Muscle of back (tissue), 11 donors: Measurements from ENCODE around the gene CALCOCO1. TPM values are rescaled to one million over a fixed set of nuclear protein-coding genes. Genes with fewer than 3 reads are reported as not detected.
A peak's percentile ranks its signal among the peaks of the same experiment; 100 is the strongest.

Source experiments
- DNase-seq, 3 donors: peaks; one replicate each; pipeline versions ENCODE4 v3.0.0 to v3.0.0-alpha.2; 2013
- polyA plus RNA-seq, 10 donors: library from polyadenylated mRNA; unstranded; fragments of 120-200 nt; gene quantifications; one replicate each; pipeline ENCODE4 v1.2.1, GENCODE V29; 2013; ENCODE audit not compliant: insufficient read length in 10 of 10

CALCOCO1 gene
- polyA plus RNA-seq, 10 donors = 63.6 to 99.1 (median 79.6) TPM

GRCh38 chr12:53752621-53753020 is 25.4 kb upstream of the CALCOCO1 start:
- no peak for DNase-seq

DNA sequence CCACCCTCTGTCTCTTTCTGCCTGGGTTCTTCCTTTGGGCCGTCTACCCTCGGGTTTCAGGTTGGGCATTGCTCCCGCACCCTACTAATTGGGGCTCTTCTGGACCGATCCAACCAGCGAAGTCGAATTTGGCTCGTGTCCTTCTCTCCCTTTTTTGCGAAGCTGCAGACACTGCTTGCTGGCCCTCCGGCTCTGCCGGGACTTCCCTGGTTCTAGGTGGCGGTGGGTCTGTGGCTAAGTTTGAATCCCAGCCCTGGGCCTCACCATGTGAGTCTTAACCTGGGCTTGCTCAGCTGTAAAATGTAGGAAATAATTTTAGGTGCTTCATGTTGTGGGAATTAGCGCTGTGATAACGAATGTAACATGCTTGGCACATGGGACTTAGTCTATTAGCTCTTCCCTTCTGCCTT is 24.9 kb upstream of the CALCOCO1 start:
- DNase-seq = no peak

DNA sequence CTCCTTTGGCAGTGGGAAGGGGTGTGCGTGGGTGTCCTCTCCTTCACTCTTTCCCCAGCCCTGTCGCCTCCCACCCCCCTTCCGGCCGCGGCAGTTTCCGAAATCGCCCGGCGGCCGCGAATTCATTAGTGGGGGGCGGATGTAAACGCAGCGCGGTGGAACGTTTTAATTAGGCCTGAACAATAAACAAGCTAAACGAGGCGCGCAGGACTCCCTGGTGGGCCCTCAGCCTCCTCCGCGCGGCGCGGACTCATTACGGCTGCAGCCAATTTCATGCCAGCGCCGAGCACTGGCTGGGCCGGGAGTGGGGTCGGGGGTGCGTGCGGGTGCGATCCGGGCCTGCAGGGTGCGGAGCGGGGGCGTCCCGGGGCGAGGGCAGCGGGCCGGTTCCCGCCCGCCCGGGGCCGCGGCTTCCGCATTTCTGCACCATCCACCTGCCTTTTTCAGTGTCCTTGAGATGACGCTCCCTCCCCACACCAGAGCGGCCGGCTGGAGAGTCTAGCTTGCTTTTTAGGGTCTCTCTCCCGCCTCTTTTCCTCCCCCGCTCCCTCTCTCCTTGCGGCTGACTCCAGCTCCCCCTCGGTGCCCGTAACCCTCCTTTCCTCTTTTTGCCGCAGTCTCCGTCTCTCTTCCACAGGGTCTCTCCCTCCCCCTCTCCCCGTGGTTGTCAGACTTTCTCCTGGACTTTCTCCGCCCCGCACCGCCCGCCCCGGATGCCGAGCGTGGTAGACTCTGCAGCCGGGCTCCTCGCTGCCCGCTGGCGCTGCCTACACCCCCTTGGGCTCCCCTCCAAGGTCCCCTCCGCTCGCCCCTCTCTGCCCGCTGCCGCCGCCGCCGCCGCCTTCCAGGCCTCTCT is 24.3 kb upstream of the CALCOCO1 start, which contains the start of gene CISTR:
TSS of gene CISTR (minus strand) at position 644 of the 856 bp plus-strand sequence.
- peak in 1 of 3 donors; percentile 61 for DNase-seq

GRCh38 chr12:53750812-53751335 is 23.6 kb upstream of the CALCOCO1 start:
- peak in 1 of 3 donors; percentile 75 for DNase-seq

- no peak for DNase-seq
Observed at GRCh38 chr12:53749986-53750811, 22.9 kb upstream of the CALCOCO1 start.

- no peak for DNase-seq
Observed at GRCh38 chr12:53748072-53748840, 21.0 kb upstream of the CALCOCO1 start.

DNA sequence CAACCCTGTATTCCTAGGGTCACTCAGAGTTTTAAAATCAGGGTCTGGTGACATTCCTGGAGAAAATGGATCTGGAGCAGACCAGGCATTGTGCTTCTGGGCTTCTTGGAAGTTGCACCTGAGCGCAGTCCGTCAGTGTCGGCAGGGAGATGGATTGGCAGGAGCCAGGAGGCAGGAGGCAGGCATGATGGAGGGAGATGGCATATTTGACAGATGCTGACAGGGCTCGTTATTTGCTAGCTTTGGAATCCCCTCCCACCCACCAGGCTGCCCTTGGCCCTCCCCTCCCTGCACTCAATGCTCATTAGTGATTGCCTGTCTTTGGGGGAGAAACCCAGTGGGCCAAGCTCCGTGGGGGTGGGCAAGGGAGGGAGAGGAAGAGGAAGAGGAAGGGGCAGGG is 19.8 kb upstream of the CALCOCO1 start:
- no peak for DNase-seq

DNA sequence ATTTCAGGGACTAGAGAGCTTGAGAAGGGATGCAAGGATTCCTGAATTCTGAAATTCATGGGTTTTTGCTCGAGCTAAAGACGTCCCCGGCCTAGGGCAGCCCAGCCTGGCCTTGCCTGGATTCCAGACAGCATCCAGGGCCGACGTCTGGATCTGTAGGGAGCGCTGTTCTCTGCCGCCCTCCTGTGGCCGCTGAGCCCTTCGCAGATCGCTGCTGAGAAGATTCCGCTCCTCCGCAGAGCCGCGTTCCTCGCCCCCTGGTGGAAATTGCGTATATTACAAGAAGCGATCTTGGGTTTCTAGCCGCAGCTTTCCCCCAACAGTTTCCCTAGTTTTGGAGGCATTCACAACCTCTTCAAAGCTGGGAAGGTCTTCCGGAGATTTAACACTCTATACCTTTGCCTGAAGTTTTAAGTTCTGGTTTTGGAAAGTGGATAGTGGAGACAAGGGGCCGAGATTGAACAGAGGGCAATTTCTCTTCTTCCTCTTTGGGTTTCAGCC is 19.4 kb upstream of the CALCOCO1 start:
- peak; percentile 87 to 97 (median 95) for DNase-seq

DNA sequence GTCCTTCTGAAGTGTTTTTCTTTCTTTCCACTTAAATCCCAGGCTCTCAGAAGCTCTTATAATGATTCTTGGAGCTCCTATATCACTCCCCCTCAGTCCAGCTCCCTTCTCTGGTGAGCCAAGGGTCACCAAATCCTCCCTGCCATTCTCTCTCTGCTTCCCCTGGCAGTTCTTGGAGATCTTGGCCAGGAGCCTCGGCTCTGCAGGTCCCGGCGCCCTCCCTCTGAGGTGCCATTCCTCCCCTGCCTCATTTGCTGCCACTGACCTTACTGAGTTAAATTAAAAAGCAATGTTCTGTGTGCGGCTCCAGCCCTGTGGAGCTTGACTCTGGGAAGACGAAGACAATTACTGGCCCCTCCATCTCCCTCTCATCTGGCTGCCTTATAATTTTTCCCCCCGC is 17.5 kb upstream of the CALCOCO1 start:
- no peak for DNase-seq

DNA sequence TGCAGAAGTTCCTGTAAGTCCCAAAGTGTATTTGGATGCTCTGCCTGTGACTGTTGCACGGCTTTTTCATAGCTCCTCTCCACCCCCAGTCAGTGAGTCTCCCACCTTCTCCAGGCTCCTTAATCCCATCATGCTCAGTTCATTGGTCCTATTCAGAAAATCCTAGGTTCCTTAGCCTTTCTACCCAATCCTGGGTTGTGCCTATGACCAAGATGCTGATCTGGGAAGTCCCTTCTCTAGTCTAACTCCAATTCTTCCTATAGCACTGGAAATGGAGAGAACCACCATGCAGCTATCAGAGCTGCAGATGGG is 16.8 kb upstream of the CALCOCO1 start:
- DNase-seq = no peak

DNA sequence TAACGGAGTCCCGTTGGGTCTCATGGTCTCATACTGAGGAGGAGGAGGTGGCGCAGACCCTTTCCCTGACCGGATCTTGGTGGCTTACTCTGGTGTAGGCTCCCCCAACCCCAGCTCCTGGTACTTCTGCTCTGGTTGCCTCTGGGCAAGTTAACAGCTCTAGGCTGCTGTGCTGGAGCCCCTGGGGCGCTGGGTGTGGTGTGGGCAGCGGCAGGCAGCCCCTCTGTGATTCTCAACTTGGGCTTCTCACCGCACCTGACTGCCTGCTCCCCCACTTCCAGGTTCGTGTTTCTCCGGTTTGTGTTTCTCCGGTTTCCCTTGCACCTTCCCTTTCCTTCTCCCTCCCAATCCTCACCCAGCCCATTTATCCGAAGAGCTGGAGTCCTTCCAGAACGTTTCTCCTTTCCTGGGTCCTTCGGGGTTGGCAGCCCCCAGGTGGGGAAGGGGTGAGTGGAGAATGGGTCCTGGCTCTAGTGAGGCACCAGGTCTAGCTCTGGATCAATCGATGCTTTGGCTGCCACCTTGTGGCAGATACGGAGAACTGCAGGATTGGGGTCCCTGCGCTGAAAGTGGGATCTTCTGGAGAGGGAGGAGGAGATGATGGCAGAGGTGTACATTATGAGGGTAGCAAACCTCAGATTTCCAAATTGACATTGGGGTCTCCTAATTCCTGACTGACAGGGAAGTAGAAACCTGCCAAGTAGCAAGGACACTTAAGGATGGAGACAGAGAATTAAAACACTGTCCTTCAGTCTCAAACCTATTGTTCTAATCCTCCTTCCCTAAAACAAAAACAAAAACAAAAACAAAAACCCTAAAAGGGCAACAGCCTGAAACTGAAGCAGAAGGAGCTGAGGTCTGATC is 16.2 kb upstream of the CALCOCO1 start:
- peak; percentile 47 to 82 (median 70) for DNase-seq

GRCh38 chr12:53740130-53740491 is 12.9 kb upstream of the CALCOCO1 start:
- no peak for DNase-seq

DNA sequence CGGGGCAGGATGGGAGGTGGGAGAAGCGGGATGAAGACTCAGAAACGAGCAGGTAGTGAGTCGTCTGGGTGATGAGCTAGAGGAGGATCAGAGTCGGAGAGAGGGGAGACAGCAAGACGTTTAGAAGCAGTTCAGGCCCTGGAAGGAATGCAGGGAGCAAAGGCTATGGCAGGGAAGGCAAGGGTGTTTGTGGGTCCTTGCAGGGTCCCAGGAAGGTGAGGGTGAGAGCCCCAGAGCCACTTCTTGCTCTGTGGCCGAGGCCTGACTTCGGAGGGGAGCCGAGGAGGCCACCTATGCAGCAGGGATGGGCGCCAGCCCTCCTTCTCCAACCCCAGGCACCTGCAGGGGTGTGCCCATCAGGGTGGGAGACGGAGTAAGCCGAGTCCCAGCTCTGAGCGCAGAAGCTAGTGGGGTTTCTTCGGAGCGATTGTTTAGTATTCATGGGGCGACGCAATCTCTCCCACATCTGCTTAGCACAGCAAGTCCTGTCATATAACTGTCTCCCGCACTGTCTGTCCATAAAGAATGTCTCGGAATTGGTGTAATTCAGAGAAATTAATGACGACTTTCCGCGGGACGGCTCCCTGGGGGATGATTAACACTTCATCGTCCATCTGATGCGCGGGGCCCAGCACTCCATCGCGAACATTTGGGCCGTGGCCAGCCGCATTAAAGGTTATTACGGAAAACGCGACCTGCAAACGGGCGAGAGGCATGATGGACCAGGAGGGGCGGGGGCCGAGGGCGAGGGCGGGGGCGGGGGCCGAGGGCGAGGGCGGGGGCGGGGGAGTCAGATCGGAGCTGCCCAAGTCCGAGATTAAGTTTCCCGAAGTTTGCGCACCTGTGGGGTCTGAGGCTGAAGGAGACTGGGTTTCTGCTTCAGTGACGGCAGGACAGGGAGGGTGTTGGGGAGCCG is 12.2 kb upstream of the CALCOCO1 start:
- DNase-seq = no peak

GRCh38 chr12:53738406-53739213 is 11.4 kb upstream of the CALCOCO1 start:
- no peak for DNase-seq

DNA sequence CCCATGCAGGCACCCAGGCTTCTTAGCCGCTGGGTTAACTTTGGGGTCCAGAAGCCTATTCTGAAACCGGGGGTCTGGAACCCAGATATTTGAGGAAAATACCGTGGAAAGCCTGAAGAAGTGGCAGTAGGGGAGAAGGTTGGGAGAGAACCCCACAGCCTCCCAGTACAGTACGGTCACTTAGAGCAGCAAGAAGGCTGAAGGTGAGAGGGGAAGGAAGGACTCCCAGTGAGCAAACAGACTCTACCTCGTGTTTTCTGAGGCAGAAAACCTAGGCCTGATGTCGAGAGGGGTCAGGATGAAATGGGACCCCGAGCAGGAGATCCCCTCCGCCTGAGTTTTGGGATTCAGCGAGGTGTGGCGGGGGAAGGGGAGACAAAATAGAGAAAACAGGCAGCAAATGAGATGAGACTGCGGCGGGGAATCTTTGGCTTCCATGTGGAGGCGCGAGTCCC is 10.7 kb upstream of the CALCOCO1 start:
- no peak for DNase-seq

- no peak for DNase-seq
Observed at GRCh38 chr12:53737093-53737808, 10.0 kb upstream of the CALCOCO1 start.

GRCh38 chr12:53736592-53736991 is 9.3 kb upstream of the CALCOCO1 start:
- DNase-seq = no peak

DNA sequence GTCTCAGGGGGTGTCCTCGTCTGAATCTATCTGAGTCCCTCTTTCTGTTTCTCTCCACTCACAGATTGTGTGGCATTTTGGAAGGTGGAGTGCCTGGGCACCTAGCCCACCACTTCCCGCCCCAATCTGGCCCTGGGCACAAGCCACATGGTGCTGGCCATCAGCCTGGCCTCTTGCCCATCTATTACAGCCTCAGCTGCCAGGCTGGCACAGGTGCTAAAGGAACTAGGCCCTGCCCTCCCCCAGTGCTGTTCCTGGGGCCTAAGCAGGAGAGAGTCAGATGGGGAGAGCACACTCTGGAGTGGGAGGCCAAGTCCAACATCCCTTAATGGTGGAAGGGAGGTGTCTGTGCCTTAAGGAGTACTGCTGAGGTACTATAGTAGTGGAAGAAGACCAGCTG is 8.3 kb upstream of the CALCOCO1 start:
- DNase-seq = peak in 1 of 3 donors; percentile 41
